Immature natural killer cell (primary cell): ENCODE data around the gene HGS. TPM values are rescaled to one million over a fixed set of nuclear protein-coding genes. Genes with fewer than 3 reads are reported as not detected.

ENCODE experiments used
- DNase-seq, 3 donors: peaks; one replicate each; pipeline ENCODE4 v3.0.0; 2022; ENCODE audit warnings: mixed read lengths in 1 of 3
- H3K27ac Mint-ChIP-seq, 6 donors: one replicate each; pipeline ENCODE4 v1.8.0; 2020; ENCODE audit warnings: mixed read lengths in 6 of 6, mild to moderate bottlenecking in 5 of 6, inconsistent platforms in 4 of 6, moderate library complexity in 3 of 6
- H3K27me3 Mint-ChIP-seq, 3 donors: one replicate each; pipeline ENCODE4 v1.8.0; 2020 to 2021; ENCODE audit warnings: low read depth in 3 of 3, mild to moderate bottlenecking in 3 of 3, mixed read lengths in 3 of 3, moderate library complexity in 3 of 3, inconsistent platforms in 1 of 3
- H3K36me3 Mint-ChIP-seq, 3 donors: one replicate each; pipeline ENCODE4 v1.8.0; 2020; ENCODE audit warnings: mixed read lengths in 3 of 3, inconsistent platforms in 2 of 3, mild to moderate bottlenecking in 2 of 3
- H3K4me1 Mint-ChIP-seq, 2 donors: one replicate each; pipeline ENCODE4 v1.8.0; 2020; ENCODE audit warnings: inconsistent platforms in 2 of 2, mild to moderate bottlenecking in 2 of 2, mixed read lengths in 2 of 2, moderate library complexity in 1 of 2
- H3K4me3 Mint-ChIP-seq, 5 donors: one replicate each; pipeline ENCODE4 v1.8.0; 2020; ENCODE audit warnings: mild to moderate bottlenecking in 5 of 5, mixed read lengths in 5 of 5, inconsistent platforms in 3 of 5, moderate library complexity in 3 of 5
- H3K9me3 Mint-ChIP-seq, 6 donors: one replicate each; pipeline ENCODE4 v1.8.0; 2020; ENCODE audit warnings: mild to moderate bottlenecking in 6 of 6, mixed read lengths in 6 of 6, inconsistent platforms in 4 of 6, moderate library complexity in 3 of 6
- polyA plus RNA-seq, 3 donors: library from polyadenylated mRNA; unstranded; fragments of 300-500 nt; fragmentation: Illumina TruSeq; gene quantifications; one replicate each; pipeline ENCODE4 v1.2.3, GENCODE V29; 2021

Gene HGS
- polyA plus RNA-seq, 3 donors from 2014 or later: 12.4 to 40.4 (median 17.3) TPM

GRCh38 chr17:81683208-81683583, 615 bp upstream of the HGS start:
- peaks cover 3 to 9% (median 5%) of the 10 kb centered on the region in 3 donors for H3K27me3 Mint-ChIP-seq
- peak overlapping the region; percentile 92 to 98 (median 95) for H3K4me3 Mint-ChIP-seq
- H3K9me3 Mint-ChIP-seq: no peaks in the 10 kb centered on the region
- no peak for DNase-seq
- peaks cover 0 to 3% (median 3%) of the 10 kb centered on the region in 3 donors for H3K36me3 Mint-ChIP-seq
- peak overlapping the region in 5 of 6 donors; percentile 59 to 85 (median 78) for H3K27ac Mint-ChIP-seq
- peaks cover 36 to 37% of the 10 kb centered on the region in 2 donors for H3K4me1 Mint-ChIP-seq

DNA sequence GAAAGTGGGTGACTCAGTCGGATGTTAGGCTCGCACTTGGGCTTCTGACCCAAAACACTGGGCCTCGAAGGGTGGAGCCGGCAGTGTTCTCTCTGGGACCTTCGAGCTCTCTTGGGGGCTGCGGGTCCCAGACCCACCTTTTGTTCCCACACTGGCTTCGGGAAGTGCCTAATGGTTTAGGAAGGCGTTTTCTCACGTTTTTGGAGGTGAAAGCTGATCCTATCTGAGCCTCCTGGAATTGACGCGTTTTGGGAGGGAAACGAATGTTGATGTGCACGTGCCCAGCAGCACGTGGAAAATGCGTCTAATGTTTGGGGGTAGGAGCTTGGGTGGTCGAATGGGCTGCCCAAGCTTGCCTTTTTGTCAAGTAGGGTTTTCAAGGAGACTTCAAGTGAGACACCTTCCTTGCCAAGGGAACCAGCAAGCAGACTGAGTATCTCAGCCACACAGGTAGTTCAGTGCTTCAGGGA, 666 bp downstream of the HGS start:
- H3K4me1 Mint-ChIP-seq: peaks cover 37 to 42% of the 10 kb centered on the region in 2 donors
- H3K27ac Mint-ChIP-seq: peak overlapping the region; percentile 73 to 85 (median 80)
- H3K4me3 Mint-ChIP-seq: peak overlapping the region; percentile 80 to 87 (median 81)
- no peaks in the 10 kb centered on the region for H3K9me3 Mint-ChIP-seq
- no peak for DNase-seq
- H3K36me3 Mint-ChIP-seq: peaks cover 3 to 5% (median 3%) of the 10 kb centered on the region in 3 donors
- H3K27me3 Mint-ChIP-seq: peaks cover 3 to 11% (median 5%) of the 10 kb centered on the region in 3 donors

DNA sequence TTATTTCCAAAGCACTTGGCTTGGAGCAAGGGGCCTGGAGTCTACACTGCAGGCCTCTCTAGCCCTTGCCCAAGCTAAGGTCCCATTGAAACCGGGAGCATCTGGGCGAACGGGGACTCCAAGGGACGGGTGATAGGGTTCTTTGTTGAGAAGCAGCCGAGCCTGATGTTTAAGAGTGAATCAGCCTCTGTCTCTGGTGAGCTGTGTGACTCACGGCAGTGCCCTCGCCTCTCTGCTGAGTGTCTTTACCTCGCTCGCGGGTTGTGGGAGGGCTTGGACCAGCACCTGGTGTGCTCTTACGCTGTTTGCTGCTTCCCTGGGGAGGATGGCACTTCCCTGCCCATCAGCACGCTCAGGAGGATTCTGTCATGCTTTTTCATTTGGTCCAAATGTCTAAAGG, 1.3 kb downstream of the HGS start:
- peak overlapping the region; percentile 80 to 87 (median 81) for H3K4me3 Mint-ChIP-seq
- H3K9me3 Mint-ChIP-seq: no peaks in the 10 kb centered on the region
- peaks cover 37 to 42% of the 10 kb centered on the region in 2 donors for H3K4me1 Mint-ChIP-seq
- no peak for DNase-seq
- H3K27me3 Mint-ChIP-seq: peaks cover 3 to 16% (median 5%) of the 10 kb centered on the region in 3 donors
- H3K36me3 Mint-ChIP-seq: peaks cover 3 to 5% (median 3%) of the 10 kb centered on the region in 3 donors
- peak overlapping the region; percentile 73 to 85 (median 80) for H3K27ac Mint-ChIP-seq

- Mint-ChIP-seq H3K27me3 (peaks cover 3 to 16% (median 5%) of the 10 kb centered on the region in 3 donors), H3K4me3 (no peak overlapping the region), H3K9me3 (no peaks in the 10 kb centered on the region), H3K4me1 (peaks cover 37 to 41% of the 10 kb centered on the region in 2 donors), H3K36me3 (peaks cover 3 to 5% (median 3%) of the 10 kb centered on the region in 3 donors), H3K27ac (no peak overlapping the region)
- DNase-seq: no peak
Measured at GRCh38 chr17:81686614-81687013, 2.8 kb downstream of the HGS start.

DNA sequence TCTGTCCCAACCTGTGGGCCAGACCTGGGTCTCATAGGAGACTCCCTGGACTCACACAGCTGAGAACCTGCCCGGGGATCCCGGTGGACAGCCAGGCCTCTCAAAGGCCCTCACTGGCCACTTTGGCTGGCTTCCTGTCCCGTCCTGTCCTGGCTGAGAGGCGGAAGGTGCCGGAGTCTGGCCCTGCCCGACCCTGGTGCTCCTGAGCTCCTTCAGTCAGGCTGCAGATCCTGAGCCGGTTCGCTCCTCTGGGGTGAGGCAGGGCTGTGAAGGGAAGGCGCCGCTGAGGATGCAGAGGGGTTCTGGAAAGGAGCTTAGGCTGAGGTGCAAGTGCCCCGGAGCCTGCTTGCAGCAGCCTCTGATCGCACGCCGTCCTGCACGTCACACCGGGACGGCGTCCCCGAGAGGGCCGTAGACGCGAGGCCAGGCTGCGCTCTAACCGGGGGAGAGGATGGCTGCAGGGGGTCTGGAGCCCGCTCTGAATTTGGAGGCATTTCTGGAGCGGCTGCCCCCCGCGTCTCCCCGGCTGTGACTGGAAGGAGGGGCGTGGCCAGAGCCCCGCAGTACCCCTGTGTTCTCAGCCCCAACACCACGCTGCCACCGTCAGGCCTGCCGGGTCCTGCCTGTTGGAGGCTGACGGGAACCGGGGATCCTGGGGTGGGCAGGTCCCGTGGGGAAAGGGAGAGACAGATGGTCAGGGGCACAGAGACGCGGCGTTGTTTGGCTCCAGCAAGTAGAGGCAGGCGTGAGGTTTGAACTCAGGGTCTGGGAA, 4.1 kb downstream of the HGS start:
- Mint-ChIP-seq H3K9me3 (no peaks in the 10 kb centered on the region), H3K36me3 (peaks cover 3 to 7% (median 5%) of the 10 kb centered on the region in 3 donors), H3K27me3 (peaks cover 3 to 15% (median 5%) of the 10 kb centered on the region in 3 donors), H3K27ac (no peak overlapping the region), H3K4me3 (peak overlapping the region in 1 of 5 donors; percentile 38), H3K4me1 (peaks cover 31 to 34% of the 10 kb centered on the region in 2 donors)
- no peak for DNase-seq

GRCh38 chr17:81688616-81689015, 4.8 kb downstream of the HGS start:
- Mint-ChIP-seq H3K27me3 (peaks cover 2 to 11% (median 5%) of the 10 kb centered on the region in 3 donors), H3K4me1 (peaks cover 26 to 31% of the 10 kb centered on the region in 2 donors), H3K4me3 (no peak overlapping the region), H3K36me3 (peaks cover 3 to 7% (median 5%) of the 10 kb centered on the region in 3 donors), H3K9me3 (no peaks in the 10 kb centered on the region), H3K27ac (no peak overlapping the region)
- no peak for DNase-seq

- Mint-ChIP-seq H3K27me3 (peaks cover 2 to 9% (median 3%) of the 10 kb centered on the region in 3 donors), H3K27ac (no peak overlapping the region), H3K9me3 (no peaks in the 10 kb centered on the region), H3K36me3 (peaks cover 3 to 7% (median 5%) of the 10 kb centered on the region in 3 donors), H3K4me1 (peaks cover 14 to 21% of the 10 kb centered on the region in 2 donors), H3K4me3 (no peak overlapping the region)
- DNase-seq: no peak
Measured at GRCh38 chr17:81690066-81690465, 6.3 kb downstream of the HGS start.

GRCh38 chr17:81690549-81690948, 6.7 kb downstream of the HGS start:
- H3K4me3 Mint-ChIP-seq: no peak overlapping the region

DNA sequence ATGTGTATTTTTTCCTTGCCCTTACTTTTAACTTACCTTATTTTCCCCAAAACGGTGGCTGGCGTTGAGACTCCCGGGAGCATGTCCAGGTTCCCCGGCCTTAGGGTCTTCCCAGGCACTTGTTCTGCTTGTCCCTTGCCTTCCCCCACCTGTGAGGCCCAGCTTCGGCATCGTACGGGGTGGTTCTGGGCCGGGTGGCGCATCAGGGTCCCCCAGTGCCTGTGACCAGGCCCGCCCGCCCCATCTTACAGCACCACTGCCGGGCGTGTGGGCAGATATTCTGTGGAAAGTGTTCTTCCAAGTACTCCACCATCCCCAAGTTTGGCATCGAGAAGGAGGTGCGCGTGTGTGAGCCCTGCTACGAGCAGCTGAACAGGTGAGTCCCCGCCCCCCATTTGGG, 7.4 kb downstream of the HGS start:
- Mint-ChIP-seq H3K4me1 (peaks cover 3 to 13% of the 10 kb centered on the region in 2 donors), H3K4me3 (no peak overlapping the region), H3K9me3 (no peaks in the 10 kb centered on the region), H3K27me3 (peaks cover 2 to 10% (median 3%) of the 10 kb centered on the region in 3 donors), H3K36me3 (peaks cover 2 to 6% (median 5%) of the 10 kb centered on the region in 3 donors), H3K27ac (no peak overlapping the region)
- no peak for DNase-seq

More at GRCh38 chr17:81690549-81690948, 6.7 kb downstream of the HGS start:
- H3K27ac Mint-ChIP-seq: no peak overlapping the region
- peaks cover 3 to 7% (median 5%) of the 10 kb centered on the region in 3 donors for H3K36me3 Mint-ChIP-seq
- peaks cover 2 to 10% (median 3%) of the 10 kb centered on the region in 3 donors for H3K27me3 Mint-ChIP-seq
- H3K9me3 Mint-ChIP-seq: no peaks in the 10 kb centered on the region
- peaks cover 9 to 17% of the 10 kb centered on the region in 2 donors for H3K4me1 Mint-ChIP-seq
- no peak for DNase-seq

DNA sequence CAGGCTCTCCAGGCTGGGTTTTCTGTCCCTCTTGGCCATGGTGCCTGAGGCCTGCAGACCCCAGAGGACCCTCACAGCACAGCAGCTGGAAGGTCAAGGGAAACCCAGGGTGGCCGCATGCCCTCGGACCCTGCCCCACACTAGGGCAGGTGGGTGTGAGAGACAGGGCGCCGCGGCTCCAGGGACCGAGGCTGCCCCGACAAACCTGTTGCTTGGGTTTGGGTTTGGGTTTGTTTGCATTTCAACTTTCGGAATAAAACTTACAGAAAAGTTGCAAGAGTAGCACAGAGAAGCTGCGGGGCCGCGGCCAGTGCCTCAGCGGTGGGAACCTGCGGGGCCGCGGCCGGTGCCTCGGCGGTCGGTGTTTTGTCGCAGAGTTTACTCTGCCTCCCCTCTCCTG, 7.8 kb downstream of the HGS start:
- H3K27ac Mint-ChIP-seq: no peak overlapping the region
- peaks cover 0 to 5% (median 4%) of the 10 kb centered on the region in 3 donors for H3K36me3 Mint-ChIP-seq
- H3K4me3 Mint-ChIP-seq: no peak overlapping the region
- H3K9me3 Mint-ChIP-seq: no peaks in the 10 kb centered on the region
- H3K4me1 Mint-ChIP-seq: peaks cover 0 to 11% of the 10 kb centered on the region in 2 donors
- H3K27me3 Mint-ChIP-seq: peaks cover 1 to 10% (median 2%) of the 10 kb centered on the region in 3 donors
- DNase-seq: no peak

- Mint-ChIP-seq H3K36me3 (peaks cover 0 to 14% (median 4%) of the 10 kb centered on the region in 3 donors), H3K27ac (no peak overlapping the region), H3K4me1 (peaks cover 0 to 6% of the 10 kb centered on the region in 2 donors), H3K4me3 (no peak overlapping the region), H3K27me3 (peaks cover 2 to 10% (median 3%) of the 10 kb centered on the region in 3 donors), H3K9me3 (no peaks in the 10 kb centered on the region)
- no peak for DNase-seq
Measured at GRCh38 chr17:81693509-81694210, 9.8 kb downstream of the HGS start.

DNA sequence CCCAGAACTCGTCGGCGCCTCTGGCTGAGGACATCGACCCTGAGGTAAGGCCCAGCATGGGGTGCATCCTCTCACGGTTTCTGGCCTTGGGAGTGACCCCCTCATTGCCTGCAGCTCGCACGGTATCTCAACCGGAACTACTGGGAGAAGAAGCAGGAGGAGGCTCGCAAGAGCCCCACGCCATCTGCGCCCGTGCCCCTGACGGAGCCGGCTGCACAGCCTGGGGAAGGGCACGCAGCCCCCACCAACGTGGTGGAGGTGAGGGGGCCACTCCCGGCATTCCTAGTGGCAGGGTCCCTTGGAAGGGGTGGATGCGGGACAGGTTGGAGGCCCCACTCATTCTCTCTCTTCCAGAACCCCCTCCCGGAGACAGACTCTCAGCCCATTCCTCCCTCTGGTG, 11.0 kb downstream of the HGS start:
- DNase-seq: no peak
- Mint-ChIP-seq H3K27me3 (peaks cover 2 to 6% (median 3%) of the 10 kb centered on the region in 3 donors), H3K36me3 (peaks cover 0 to 14% (median 0%) of the 10 kb centered on the region in 3 donors), H3K4me1 (no peaks in the 10 kb centered on the region), H3K4me3 (no peak overlapping the region), H3K9me3 (no peaks in the 10 kb centered on the region), H3K27ac (no peak overlapping the region)

GRCh38 chr17:81695211-81695610, 11.4 kb downstream of the HGS start:
- peaks cover 2 to 3% (median 3%) of the 10 kb centered on the region in 3 donors for H3K27me3 Mint-ChIP-seq
- no peak overlapping the region for H3K27ac Mint-ChIP-seq
- no peak for DNase-seq
- no peak overlapping the region for H3K4me3 Mint-ChIP-seq
- no peaks in the 10 kb centered on the region for H3K4me1 Mint-ChIP-seq
- H3K36me3 Mint-ChIP-seq: peaks cover 0 to 14% (median 0%) of the 10 kb centered on the region in 3 donors
- H3K9me3 Mint-ChIP-seq: no peaks in the 10 kb centered on the region

GRCh38 chr17:81695801-81696200, 12.0 kb downstream of the HGS start:
- H3K36me3 Mint-ChIP-seq: peaks cover 0 to 14% (median 0%) of the 10 kb centered on the region in 3 donors
- no peak overlapping the region for H3K4me3 Mint-ChIP-seq
- no peak for DNase-seq
- H3K9me3 Mint-ChIP-seq: no peaks in the 10 kb centered on the region
- peaks cover under 1 to 1% of the 10 kb centered on the region in 2 donors for H3K4me1 Mint-ChIP-seq
- H3K27ac Mint-ChIP-seq: no peak overlapping the region
- H3K27me3 Mint-ChIP-seq: peaks cover 2 to 4% (median 3%) of the 10 kb centered on the region in 3 donors
